ENCODE measurements around the gene ZNF597. TPM values are rescaled to one million over a fixed set of nuclear protein-coding genes. Genes with fewer than 3 reads are reported as not detected.

The ZNF597 gene
- total RNA-seq, 1 experiment from 2014 or later, result 2.7 TPM

DNA sequence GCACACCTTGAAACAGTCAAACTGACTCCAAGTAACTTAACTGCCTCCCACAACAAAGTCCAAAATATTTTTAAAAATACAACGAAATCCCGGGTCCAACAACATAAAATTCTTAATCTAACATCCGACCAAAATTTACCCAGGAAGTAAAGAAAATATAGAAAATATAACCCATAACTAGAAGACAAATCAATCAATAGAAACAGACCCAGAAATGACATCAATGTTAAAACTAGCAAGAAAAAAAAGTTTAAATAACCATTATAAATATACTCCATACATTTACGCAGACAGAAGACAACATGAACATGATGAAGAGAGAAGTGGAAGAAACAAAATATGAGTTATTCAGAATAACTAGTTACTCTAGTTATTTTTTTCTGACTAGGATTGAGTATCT lies 3.7 kb downstream of the ZNF597 start:
- ChIA-PET POLR2A (no interaction called here), CTCF (no interaction called here)
- Histone ChIP-seq H3K4me1 (ENCODE audit: control insufficient read depth, insufficient read depth, low read length) (no peaks in the 10 kb centered on the region), H3K9me3 (ENCODE audit: control insufficient read depth, insufficient read depth, low read depth, low read length) (peaks cover 4% of the 10 kb centered on the region; the same call in 1 of the 2 replicates), H3K27ac (ENCODE audit: low read length) (no peak overlapping the region), H3K4me3 (ENCODE audit: low read depth in 2 of 2, low read length in 2 of 2) (no peak overlapping the region), H3K27me3 (ENCODE audit: control insufficient read depth, insufficient read depth, low read length) (no peaks in the 10 kb centered on the region), H3K36me3 (ENCODE audit: control insufficient read depth, insufficient read depth, low read length) (peaks cover 4% of the 10 kb centered on the region; the same call in 1 of the 2 replicates)
- no peak for ATAC-seq
- BruUV-seq (replicated peaks), result no TSS peak
- intact Hi-C loops (cut with micrococcal nuclease; ENCODE audit: unreplicated experiment) (no loop called here), in situ Hi-C loops (cut with HindIII; ENCODE audit: low pct_unique_long_range_greater_than_20kb, low sequenced_read_pairs) (no loop called here)
- TF ChIP-seq POLR2AphosphoS5 (IDR thresholded peaks at IDR 0.05; ENCODE audit: low read depth, low read length) (no peak), SIN3A (IDR thresholded peaks at IDR 0.05; ENCODE audit: borderline replicate concordance, insufficient read depth, low read depth, low read length) (no peak), TCF7L2 (IDR thresholded peaks at IDR 0.05; ENCODE audit: low read depth, low read length) (no peak)
- TF ChIP-seq, protein P1, sequence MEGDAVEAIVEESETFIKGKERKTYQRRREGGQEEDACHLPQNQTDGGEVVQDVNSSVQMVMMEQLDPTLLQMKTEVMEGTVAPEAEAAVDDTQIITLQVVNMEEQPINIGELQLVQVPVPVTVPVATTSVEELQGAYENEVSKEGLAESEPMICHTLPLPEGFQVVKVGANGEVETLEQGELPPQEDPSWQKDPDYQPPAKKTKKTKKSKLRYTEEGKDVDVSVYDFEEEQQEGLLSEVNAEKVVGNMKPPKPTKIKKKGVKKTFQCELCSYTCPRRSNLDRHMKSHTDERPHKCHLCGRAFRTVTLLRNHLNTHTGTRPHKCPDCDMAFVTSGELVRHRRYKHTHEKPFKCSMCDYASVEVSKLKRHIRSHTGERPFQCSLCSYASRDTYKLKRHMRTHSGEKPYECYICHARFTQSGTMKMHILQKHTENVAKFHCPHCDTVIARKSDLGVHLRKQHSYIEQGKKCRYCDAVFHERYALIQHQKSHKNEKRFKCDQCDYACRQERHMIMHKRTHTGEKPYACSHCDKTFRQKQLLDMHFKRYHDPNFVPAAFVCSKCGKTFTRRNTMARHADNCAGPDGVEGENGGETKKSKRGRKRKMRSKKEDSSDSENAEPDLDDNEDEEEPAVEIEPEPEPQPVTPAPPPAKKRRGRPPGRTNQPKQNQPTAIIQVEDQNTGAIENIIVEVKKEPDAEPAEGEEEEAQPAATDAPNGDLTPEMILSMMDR (IDR thresholded peaks at IDR 0.05), result no peak
- no peak for DNase-seq (ENCODE audit: low read depth, low spot score)

DNA sequence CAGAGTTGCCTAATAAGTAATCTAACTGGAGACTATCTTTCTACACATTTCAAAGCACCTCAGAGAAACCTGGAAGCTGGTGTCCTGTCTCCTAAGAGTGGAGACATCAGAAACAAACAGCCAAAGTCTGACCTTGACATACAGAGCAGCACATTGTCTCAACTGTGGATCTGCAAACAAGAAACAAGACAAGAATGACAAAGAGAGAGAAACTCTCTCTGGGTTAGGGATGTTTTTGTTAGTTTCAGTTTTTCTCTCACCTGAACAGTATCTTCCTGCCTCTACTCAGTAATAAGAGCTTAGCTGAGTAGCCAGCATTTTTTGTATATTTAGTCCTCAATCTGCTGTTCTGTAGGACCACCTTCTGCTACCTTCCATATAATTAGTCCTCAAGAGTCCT lies 8.9 kb downstream of the ZNF597 start:
- H3K27me3 ChIP-seq (ENCODE audit: control insufficient read depth, insufficient read depth, low read length), result no peaks in the 10 kb centered on the region
- H3K9me3 ChIP-seq (ENCODE audit: control insufficient read depth, insufficient read depth, low read depth, low read length), result no peaks in the 10 kb centered on the region
- ChIA-PET POLR2A (no interaction called here), CTCF (no interaction called here)
- H3K27ac ChIP-seq (ENCODE audit: low read length), result no peak overlapping the region
- no peak overlapping the region for H3K4me3 ChIP-seq (ENCODE audit: low read depth in 2 of 2, low read length in 2 of 2)
- no peak for ATAC-seq
- no peaks in the 10 kb centered on the region for H3K4me1 ChIP-seq (ENCODE audit: control insufficient read depth, insufficient read depth, low read length)
- in situ Hi-C loops (cut with HindIII; ENCODE audit: low pct_unique_long_range_greater_than_20kb, low sequenced_read_pairs) (no loop called here), intact Hi-C loops (cut with micrococcal nuclease; ENCODE audit: unreplicated experiment) (no loop called here)
- no TSS peak for BruUV-seq (replicated peaks)
- no peak for TF ChIP-seq TCF7L2 (IDR thresholded peaks at IDR 0.05; ENCODE audit: low read depth, low read length)
- no peak for TF ChIP-seq POLR2AphosphoS5 (IDR thresholded peaks at IDR 0.05; ENCODE audit: low read depth, low read length)
- TF ChIP-seq, protein P2, sequence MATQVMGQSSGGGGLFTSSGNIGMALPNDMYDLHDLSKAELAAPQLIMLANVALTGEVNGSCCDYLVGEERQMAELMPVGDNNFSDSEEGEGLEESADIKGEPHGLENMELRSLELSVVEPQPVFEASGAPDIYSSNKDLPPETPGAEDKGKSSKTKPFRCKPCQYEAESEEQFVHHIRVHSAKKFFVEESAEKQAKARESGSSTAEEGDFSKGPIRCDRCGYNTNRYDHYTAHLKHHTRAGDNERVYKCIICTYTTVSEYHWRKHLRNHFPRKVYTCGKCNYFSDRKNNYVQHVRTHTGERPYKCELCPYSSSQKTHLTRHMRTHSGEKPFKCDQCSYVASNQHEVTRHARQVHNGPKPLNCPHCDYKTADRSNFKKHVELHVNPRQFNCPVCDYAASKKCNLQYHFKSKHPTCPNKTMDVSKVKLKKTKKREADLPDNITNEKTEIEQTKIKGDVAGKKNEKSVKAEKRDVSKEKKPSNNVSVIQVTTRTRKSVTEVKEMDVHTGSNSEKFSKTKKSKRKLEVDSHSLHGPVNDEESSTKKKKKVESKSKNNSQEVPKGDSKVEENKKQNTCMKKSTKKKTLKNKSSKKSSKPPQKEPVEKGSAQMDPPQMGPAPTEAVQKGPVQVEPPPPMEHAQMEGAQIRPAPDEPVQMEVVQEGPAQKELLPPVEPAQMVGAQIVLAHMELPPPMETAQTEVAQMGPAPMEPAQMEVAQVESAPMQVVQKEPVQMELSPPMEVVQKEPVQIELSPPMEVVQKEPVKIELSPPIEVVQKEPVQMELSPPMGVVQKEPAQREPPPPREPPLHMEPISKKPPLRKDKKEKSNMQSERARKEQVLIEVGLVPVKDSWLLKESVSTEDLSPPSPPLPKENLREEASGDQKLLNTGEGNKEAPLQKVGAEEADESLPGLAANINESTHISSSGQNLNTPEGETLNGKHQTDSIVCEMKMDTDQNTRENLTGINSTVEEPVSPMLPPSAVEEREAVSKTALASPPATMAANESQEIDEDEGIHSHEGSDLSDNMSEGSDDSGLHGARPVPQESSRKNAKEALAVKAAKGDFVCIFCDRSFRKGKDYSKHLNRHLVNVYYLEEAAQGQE (IDR thresholded peaks at IDR 0.05; ENCODE audit: insufficient read depth in 1 of 2, low read depth in 2 of 2, low read length in 1 of 2), result no peak
- TF ChIP-seq, protein P1 (IDR thresholded peaks at IDR 0.05), result no peak
- no peak for TF ChIP-seq SIN3A (IDR thresholded peaks at IDR 0.05; ENCODE audit: borderline replicate concordance, insufficient read depth, low read depth, low read length)
- peaks cover 4% of the 10 kb centered on the region; the same call in 1 of the 2 replicates for H3K36me3 ChIP-seq (ENCODE audit: control insufficient read depth, insufficient read depth, low read length)
- no peak for DNase-seq (ENCODE audit: low read depth, low spot score)

All from Panc1 (cell line).